ENCODE measurements around the gene LBX1.

DNA sequence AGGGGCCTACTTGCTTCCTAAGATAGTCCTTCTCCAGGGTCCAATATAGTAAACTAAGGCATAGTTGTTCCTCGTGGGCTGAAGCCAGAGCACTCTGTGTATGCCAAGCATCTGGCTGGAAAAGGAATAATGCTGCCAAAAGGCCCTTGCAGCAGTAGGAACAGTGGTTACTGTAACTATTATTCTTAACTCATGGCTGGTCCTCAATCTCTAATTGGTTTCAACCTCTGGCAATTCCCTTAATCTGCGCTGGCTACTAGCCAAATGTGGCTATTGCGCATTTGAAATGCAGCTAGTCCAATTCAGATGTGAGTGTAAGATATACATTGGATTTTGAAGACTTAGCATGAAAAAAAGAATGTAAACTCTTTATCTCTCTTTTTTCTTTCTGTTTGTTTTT is 27.8 kb upstream of the LBX1 start:
- TF ChIP-seq TAF1 (IDR thresholded peaks at IDR 0.05; ENCODE audit: low read depth), result no peak
- TF ChIP-seq POLR2AphosphoS5 (IDR thresholded peaks at IDR 0.05), result no peak
- TF ChIP-seq, protein P1, sequence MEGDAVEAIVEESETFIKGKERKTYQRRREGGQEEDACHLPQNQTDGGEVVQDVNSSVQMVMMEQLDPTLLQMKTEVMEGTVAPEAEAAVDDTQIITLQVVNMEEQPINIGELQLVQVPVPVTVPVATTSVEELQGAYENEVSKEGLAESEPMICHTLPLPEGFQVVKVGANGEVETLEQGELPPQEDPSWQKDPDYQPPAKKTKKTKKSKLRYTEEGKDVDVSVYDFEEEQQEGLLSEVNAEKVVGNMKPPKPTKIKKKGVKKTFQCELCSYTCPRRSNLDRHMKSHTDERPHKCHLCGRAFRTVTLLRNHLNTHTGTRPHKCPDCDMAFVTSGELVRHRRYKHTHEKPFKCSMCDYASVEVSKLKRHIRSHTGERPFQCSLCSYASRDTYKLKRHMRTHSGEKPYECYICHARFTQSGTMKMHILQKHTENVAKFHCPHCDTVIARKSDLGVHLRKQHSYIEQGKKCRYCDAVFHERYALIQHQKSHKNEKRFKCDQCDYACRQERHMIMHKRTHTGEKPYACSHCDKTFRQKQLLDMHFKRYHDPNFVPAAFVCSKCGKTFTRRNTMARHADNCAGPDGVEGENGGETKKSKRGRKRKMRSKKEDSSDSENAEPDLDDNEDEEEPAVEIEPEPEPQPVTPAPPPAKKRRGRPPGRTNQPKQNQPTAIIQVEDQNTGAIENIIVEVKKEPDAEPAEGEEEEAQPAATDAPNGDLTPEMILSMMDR (IDR thresholded peaks at IDR 0.05; ENCODE audit: poor library complexity, severe bottlenecking), result no peak
- no peak for TF ChIP-seq MXI1 (conservative IDR thresholded peaks at IDR 0.05; ENCODE audit: poor library complexity, severe bottlenecking)
- no peak for TF ChIP-seq SMC3 (conservative IDR thresholded peaks at IDR 0.05; ENCODE audit: poor library complexity)
- TF ChIP-seq, protein P2, sequence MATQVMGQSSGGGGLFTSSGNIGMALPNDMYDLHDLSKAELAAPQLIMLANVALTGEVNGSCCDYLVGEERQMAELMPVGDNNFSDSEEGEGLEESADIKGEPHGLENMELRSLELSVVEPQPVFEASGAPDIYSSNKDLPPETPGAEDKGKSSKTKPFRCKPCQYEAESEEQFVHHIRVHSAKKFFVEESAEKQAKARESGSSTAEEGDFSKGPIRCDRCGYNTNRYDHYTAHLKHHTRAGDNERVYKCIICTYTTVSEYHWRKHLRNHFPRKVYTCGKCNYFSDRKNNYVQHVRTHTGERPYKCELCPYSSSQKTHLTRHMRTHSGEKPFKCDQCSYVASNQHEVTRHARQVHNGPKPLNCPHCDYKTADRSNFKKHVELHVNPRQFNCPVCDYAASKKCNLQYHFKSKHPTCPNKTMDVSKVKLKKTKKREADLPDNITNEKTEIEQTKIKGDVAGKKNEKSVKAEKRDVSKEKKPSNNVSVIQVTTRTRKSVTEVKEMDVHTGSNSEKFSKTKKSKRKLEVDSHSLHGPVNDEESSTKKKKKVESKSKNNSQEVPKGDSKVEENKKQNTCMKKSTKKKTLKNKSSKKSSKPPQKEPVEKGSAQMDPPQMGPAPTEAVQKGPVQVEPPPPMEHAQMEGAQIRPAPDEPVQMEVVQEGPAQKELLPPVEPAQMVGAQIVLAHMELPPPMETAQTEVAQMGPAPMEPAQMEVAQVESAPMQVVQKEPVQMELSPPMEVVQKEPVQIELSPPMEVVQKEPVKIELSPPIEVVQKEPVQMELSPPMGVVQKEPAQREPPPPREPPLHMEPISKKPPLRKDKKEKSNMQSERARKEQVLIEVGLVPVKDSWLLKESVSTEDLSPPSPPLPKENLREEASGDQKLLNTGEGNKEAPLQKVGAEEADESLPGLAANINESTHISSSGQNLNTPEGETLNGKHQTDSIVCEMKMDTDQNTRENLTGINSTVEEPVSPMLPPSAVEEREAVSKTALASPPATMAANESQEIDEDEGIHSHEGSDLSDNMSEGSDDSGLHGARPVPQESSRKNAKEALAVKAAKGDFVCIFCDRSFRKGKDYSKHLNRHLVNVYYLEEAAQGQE (IDR thresholded peaks at IDR 0.05; ENCODE audit: borderline replicate concordance), result no peak
- TF ChIP-seq EZH2 (IDR thresholded peaks at IDR 0.05; ENCODE audit: borderline replicate concordance, insufficient read depth, low read length, poor library complexity, severe bottlenecking), result no peak
- TF ChIP-seq EP300 (conservative IDR thresholded peaks at IDR 0.05; ENCODE audit: poor library complexity, severe bottlenecking), result no peak
- no peak for TF ChIP-seq RAD21 (conservative IDR thresholded peaks at IDR 0.05)
